Amygdala (tissue), 56 donors: ENCODE results near the gene TSPAN5.

Source experiments
- DNase-seq, 56 donors: peaks; one replicate each; lab custom pipeline; 2025; lab: John Stamatoyannopoulos, UW

The TSPAN5 gene

DNA sequence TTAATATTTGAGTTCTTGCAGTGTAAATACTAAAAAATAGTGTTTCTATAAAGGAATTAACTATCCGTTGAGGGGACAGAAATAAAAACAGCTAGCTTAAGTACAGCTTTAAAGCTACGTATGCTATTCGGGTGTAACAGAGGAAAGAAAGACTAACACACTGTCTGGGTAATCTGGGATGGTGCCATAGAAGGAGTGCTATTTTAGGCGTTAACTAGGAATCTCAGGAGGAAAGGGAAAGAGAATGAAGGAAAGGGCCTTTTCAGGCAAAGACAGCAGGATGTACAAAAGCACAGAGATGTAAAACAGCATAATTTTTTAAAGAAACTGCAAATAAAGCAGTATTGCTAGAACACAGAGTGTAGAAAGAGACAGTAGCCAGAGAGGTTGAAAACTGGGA lies 235.4 kb downstream of the TSPAN5 start:
- DNase-seq, result no peak

DNA sequence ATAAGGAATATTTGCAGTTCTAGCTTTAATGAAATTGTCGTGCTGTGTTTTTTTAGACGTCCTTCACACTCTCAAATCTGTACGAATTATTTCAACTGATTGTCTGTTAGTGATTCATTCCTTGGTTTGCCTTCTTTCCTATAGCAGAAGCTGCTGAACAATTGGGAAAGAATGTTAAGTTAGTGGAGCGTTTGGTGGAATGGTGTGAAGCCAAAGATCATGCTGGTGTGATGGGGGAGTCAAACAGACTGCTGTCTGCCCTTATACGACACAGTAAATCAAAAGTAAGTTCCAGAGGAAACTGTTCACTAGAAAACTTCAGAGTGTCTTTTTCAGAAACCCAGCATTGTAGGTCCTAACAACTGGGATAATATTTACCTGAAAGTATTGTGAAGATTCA lies 237.3 kb downstream of the TSPAN5 start:
- DNase-seq, result no peak
